HG03095 (cell line): ENCODE results near the gene OPA3.
"Not testable (repeated sequence)": the region's sequence is repeated elsewhere in the genome, so short reads cannot be mapped to it uniquely, and the experiment has no call there.

Experiments used
- ATAC-seq: cut with Tn5 transposase; IDR thresholded peaks from one replicate; pipeline ENCODE4 v1.9.1; 2021; ENCODE audit warnings: moderate library complexity; ENCODE audit not compliant: unreplicated experiment

Gene OPA3

GRCh38 chr19:45522010-45522941 lies 62.3 kb downstream of the OPA3 start:
- no peak for ATAC-seq

- ATAC-seq = no peak
These were observed 66.2 kb downstream of the OPA3 start for GRCh38 chr19:45518469-45518826.

GRCh38 chr19:45517641-45518468 lies 66.7 kb downstream of the OPA3 start:
- no peak for ATAC-seq

- no peak for ATAC-seq
These were observed 67.4 kb downstream of the OPA3 start for GRCh38 chr19:45517238-45517637.

GRCh38 chr19:45515807-45516401 lies 68.7 kb downstream of the OPA3 start:
- no peak for ATAC-seq

GRCh38 chr19:45515081-45515624 lies 69.4 kb downstream of the OPA3 start:
- no peak for ATAC-seq

GRCh38 chr19:45514376-45515051 lies 70.1 kb downstream of the OPA3 start:
- no peak for ATAC-seq

GRCh38 chr19:45512881-45513483 lies 71.6 kb downstream of the OPA3 start:
- ATAC-seq = no peak

GRCh38 chr19:45511074-45511473 lies 73.5 kb downstream of the OPA3 start:
- ATAC-seq = no peak

GRCh38 chr19:45510352-45510751 lies 74.2 kb downstream of the OPA3 start:
- not testable (repeated sequence) for ATAC-seq

- ATAC-seq = no peak
These were observed 74.9 kb downstream of the OPA3 start for GRCh38 chr19:45509692-45510015.

- ATAC-seq = no peak
These were observed 75.5 kb downstream of the OPA3 start for GRCh38 chr19:45508861-45509691.

GRCh38 chr19:45508417-45508860 lies 76.2 kb downstream of the OPA3 start:
- no peak for ATAC-seq

- ATAC-seq = no peak
These were observed 76.7 kb downstream of the OPA3 start for GRCh38 chr19:45507872-45508416.

GRCh38 chr19:45506989-45507871 lies 77.4 kb downstream of the OPA3 start, which contains the start of gene VASP:
Gene VASP, plus strand, starts transcription at chr19:45507479. Its CDS starts 293 bp downstream, at chr19:45507772.
- peak; percentile 45 for ATAC-seq

GRCh38 chr19:45506246-45506988 lies 78.2 kb downstream of the OPA3 start:
- ATAC-seq = peak; percentile 51

- ATAC-seq = no peak
These were observed 78.7 kb downstream of the OPA3 start for GRCh38 chr19:45505996-45506245.
